KG1 (cell line): ENCODE measurements around the gene SLC19A1.
A peak's percentile ranks its signal among the peaks of the same experiment; 100 is the strongest.

ENCODE experiments used
- DNase-seq: peaks from one replicate; lab custom pipeline; 2025; lab: John Stamatoyannopoulos, UW

Gene SLC19A1

DNA sequence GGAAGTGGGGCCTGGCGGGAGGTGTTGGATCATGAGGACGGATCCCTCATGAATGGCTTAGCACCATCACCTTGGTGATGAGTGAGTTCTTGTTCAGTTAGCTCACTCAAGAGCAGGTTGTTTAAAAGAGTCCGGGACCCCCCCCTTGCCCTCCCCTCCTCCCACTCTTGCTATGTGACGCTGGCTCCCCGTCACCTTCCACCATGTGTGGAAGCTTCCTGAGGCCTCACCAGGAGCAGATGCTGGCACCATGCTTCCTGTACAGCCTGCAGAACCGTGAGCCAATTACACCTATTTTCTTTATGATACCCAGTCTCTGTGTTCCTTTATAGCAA lies 3.0 kb upstream of the SLC19A1 start:
- no peak for DNase-seq

DNA sequence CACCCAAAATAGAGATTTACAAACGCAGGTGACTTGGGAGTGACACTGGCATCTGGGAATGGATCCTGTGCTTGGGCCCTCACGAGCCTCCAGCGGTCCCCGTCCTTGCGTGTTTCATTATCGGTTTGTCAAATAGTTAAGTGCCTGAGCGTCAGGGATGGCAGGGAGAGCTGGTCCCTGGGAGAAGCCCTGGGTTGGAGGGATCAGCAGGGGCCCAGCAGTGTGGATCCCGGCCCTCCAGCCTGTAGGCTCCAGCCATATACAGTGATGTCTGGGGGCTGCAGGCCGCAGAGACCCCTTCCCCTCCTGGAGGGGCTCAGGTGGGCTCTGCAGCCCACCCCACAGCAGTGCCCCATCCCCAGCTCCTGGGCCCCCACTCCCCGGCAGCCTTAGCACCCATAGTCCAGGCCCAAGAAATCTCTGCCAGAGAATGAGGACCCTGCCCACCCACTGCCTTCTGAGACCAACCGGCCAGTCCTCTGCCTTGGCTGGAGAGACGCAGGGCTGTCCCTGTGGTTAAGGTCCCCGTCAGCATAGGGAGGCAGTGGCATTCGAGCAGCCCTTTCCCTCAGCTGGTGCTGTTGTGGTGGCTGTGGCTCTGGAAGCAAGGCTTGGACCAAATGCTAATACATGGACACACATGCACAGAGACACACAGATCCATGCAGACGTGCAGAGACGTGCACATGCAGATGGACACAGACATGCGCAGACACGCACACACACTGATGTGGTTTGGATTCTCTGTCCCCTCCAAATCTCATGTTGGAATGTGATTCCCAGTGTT lies 2.4 kb upstream of the SLC19A1 start:
- no peak for DNase-seq

DNA sequence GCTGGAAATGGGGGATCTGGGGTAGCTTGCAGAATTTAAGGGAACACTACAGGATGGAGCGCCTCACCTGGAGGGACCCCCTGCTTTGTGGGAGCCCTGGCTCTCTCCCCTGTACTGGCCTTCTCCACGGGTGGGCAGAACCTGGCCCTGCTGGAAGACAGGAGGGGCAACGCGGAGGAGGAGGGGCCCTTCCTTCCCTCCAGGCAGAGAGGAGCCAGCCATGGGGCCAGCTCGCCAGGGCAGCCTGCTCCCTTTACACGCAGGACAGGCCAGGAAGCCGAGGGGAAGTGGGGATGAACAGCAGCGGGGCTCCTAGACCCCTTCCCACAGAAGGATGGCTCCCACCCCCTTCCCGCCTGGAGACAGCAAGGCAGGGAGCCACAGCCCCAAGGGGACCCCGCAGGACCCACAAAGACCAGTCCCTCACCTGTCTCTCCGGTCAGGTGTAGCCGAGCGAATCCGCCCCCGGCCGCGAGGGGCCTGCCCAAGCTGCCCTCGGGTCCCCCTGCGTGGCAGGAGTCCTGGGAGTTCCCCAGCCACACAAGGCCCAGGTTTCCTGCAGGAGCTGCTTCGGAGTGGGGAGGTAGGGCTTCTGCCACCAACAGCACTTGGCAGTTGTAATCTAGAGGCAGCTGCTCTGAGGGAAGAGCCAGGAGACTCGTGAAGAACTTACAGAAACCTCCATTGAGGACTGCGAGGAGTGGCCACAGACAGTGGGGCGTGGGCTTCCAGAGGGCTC lies 1.6 kb upstream of the SLC19A1 start:
- no peak for DNase-seq

DNA sequence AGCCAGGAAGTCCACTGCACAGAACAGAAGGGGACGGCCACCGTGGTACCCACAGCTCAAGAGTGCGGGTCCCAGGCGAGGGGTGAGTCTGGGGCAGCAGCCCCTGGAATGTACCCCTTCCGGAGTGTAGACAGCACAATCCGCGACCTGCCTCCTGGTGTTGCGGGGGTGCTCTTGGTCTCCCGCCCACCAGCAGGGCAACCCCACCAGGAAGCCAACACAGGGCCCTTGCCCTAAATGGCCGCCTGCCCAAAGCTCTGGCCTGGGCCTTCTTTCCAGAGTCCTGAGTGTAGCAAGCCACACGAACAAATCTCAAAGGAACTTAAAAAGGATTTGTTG lies 1.1 kb upstream of the SLC19A1 start:
- no peak for DNase-seq

DNA sequence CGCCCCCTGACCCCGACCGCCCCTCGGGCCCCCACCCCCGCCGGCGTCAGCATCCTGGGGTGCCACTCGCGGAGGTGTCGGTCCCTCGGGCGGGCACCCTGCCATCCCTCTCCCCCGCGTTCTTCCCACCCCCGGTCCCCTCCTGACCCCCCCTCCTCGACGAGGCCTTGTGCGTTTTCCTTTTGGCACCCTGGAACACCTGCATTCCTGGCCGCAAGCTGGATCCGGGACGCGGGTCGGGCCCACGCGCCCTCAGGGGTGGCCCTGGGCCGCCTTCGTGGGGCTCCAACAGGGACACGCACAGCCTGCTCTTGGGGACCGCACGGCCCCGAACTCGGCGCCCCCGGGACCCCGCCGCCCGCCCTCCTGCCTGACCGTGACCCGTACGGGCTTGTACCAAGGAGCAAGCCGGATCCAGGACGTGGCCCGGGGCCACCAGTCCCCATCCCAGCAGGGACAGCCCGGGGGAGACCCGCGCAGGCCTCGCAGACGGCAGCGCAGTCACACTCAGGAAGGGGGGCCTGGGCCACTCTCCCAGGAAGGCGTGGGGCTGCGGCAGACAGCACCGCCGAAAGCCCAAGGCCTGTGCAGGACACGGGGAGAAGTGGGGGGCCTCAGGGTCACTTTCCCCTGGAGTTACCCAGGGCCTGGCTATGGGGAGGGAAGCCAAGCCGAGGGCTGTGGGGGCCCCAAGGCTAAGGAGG lies 579 bp upstream of the SLC19A1 start:
- DNase-seq: no peak

DNA sequence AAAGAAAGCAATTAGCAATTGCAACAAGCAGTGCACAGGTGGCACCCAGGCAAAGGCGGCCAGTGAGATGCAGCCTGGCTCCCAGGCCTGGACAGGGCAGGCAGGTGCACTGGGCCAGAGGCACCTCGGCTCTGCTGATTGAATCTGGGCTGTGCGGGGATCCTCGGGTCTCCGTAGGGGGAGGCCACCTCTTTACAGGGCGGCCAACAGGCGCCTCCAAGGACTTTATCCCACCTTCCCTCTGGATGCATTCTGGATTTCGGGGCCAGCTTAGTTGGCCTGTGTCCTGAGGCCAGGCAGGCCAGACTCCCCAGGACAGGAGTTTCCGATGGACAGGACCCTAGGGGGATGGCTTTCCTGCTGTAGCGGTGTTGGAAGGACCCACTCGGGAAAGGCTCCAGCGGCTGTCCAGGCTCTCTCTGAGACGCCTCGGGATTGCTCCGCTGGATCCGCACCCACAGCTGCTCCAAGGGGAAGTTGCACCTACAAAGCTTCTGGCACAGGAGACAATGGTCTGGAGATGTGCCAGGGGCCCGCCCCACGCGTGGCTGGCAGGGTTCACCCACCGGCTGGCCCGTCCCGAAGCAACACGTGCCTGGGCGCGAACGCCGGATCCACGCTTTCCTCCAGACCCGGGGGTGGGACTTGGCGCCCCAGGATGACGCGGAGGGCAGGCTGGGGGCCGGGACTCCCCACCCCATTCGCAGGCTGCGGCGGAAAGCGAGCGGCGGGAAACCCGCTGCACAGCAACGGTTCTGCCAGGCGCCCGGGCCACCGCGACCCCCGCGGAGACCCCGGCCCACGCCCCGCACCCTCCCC lies 810 bp downstream of the SLC19A1 start:
- peak; percentile 58 for DNase-seq

DNA sequence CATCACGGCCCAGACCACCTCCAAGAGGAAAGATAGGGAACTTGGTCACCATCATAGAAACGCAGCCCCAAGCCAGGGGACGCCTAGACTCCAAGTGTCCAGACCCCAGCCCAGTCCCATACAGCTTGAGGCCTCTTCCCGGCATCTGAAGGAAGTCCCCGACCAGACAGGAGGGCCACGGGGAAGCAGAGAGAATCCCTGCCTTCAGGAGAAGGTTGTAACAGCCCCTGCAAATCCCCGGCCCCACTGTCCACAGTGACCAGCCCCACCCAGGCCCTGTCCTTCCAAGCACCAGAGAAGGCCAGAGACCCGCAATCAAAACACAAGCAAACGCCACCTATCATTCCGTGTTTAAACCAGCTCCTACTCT lies 1.7 kb downstream of the SLC19A1 start:
- no peak for DNase-seq

DNA sequence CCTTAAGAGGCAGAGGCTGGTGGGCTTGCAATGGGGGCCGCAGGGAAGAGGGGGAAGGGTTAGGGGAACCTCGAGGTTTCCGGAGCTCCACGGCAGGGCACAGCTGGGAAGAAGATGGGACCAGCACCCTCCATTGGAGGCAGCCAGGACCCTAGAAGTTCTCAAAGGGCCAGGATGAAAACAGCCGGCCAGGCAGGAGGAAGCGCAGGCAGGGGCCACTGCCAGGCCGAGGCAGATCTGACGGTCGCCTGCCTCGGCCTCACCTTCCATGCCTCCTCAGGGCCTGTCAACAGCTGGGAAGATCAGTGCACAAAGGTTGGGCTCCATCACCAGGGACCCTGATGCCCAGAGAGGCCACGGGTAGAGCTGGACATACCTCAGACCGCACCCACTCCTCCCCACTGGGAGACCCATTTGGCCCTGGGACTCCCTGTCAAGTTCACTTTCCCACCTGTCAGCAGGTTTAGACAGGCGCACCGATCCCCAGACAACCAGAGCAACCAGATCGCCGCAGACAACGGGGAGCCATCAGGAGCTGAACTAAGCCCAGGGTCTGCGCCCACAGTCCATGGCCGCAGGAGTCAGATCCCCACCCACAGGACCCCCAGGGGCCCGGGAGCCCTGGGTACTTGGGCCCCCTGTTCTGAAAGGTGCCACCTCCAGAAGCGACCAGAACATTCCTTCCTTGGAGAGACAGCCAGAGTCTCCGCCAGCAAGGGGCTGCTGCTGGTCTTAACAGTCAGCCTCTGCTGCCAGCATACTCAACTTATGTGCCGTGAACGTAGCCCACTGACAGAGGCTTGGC lies 2.2 kb downstream of the SLC19A1 start:
- no peak for DNase-seq

DNA sequence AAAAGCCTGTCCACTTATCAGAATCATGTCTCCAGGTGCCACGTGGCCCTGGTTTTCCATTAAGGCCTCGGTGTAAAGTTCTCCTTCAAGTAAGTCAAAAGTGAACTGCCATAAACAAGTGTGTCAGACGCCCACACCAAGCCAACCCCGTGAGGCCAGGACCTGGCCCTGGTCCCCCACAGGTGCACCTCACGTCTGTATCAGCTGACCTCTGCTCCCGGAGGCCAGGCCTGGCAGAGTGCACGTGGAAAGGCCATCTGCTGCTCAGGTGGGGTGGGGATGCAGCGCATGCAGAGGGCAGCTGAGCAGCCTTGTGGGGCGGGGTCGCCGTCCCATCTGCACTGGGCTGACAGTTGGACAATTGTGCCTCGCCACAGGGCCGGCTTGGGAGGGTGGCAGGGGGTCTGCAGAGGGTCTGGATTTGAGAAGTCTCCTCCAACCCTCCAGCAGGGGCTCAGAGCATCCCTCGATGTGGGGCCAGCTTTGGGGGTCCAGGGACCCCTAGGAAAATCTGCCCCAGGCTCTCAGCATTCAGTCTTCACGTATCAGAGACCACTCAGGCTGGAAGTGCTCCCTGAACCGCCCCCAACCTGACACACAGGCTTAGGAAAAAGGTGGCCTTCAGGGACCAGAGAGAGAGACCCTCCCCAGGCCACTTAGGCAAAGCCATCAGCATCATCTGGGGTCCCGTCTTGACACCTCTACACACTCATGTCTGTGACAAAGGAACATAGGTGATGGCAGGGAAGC lies 3.0 kb downstream of the SLC19A1 start:
- DNase-seq: no peak

DNA sequence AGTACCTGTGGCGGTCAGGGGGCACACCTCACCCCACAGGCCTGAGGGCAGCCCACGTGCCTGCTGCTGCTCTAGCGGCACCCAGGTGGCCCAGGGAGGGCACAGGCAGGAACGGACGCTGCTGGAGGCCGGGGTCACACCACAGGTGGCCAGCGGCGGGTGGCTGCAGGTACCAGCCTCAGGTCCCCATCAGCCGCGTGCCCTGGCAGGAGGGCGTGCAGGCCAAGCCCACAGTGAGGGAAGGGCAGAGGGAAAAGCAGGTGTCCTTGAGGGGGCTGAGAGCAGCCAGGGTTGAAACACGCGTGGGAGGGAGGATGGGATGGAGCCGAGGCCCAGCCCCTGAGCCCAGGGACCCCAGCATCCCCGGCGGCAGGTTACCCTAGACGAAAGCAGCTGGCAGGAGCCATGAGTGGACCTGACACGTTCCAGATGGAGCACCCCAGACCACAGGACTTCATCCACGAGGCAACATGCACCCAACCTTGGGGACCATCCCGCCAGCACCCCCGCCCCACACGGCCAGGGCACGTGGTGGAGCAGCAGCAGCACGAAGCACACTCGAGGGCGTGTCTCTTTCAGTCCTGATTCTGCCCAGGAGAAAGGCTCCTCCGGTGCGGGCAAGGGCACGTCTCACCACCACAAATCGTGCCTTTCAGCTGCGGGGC lies 3.7 kb downstream of the SLC19A1 start:
- no peak for DNase-seq

DNA sequence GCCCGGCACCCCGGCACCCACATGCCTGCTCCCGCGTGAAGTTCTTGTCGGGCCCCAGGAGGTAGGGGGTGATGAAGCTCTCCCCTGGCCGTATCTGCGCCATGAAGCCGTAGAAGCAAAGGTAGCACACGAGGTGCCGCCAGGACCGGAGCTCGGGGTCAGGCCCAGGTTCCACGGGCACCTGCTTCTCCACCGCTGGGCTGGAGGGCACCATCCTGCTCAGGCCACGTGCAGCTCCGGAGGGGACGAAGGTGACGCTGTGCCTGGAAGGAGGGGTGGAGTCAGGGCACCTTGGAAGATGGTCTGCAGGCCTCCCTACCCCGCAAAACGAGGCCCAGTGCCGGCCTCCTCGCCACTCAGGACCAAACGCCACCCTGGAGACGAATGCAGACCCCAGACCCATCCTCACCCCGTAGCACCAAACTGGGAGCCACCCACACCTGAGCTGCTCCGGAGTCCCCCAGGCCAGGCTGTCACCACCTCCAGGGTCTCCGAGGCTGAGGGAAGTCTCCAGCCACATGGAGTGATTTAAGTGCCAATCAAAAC lies 4.4 kb downstream of the SLC19A1 start:
- DNase-seq: no peak

DNA sequence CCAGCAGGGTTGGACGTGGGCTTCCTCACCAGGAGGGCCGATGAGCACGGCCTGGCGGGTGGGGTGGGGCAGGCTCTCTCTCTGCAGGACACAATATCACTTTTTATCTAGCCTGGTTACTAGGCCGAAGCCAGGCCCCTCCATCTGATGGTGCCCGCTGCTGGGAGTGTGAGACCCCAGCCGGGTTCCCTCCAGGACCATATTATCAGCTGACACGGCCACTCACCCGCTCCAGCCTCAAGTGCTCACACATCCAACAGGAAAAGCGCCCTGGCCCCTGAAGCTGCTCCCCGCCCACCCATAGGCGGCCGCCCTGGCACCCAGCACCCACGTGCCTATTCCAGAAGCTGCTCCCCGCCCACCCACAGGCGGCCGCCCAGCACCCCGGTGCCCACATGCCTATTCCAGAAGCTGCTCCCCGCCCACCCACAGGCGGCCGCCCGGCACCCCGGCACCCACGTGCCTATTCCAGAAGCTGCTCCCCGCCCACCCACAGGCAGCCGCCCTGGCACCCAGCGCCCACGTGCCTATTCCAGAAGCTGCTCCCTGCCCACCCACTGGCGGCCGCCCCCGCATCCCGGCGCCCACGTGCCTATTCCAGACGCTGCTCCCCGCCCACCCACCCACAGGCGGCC lies 5.0 kb downstream of the SLC19A1 start:
- no peak for DNase-seq

DNA sequence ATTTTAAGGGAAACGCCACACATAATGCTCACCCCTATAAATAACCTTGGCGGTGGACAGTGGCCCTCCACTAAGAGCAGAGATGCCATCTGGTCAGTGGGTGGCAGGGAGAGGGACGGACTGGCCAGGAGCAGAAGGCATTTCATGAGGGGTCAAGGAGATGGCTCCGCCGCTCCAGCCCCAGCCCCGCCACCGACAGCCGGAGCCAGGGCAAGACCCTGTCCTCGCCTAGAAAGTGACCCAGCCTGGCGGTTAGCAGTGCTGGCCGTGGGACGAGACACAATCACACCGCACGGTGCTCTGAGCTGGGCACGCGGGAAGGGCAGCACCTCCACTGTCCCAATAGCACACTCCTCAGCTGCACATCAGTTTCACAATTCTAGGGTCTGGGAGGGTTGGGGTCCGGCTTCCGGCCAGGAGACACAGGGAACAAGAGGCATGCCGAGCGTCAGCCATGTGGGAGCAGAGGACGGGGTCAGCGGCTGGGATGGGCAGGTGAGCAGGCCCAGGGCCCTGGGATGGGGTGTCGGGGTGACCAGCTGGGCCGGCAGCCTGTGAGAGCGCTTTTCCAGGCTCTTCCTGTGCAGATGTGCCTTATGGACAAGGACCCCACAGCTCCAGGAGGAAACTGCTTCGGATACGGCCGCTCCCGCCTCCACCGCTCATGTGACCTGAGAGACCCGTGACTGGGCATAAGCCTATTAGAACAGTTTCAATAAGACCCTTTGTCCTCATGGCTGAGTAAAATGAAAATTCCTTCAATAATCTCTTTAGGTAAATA lies 5.7 kb downstream of the SLC19A1 start:
- no peak for DNase-seq

DNA sequence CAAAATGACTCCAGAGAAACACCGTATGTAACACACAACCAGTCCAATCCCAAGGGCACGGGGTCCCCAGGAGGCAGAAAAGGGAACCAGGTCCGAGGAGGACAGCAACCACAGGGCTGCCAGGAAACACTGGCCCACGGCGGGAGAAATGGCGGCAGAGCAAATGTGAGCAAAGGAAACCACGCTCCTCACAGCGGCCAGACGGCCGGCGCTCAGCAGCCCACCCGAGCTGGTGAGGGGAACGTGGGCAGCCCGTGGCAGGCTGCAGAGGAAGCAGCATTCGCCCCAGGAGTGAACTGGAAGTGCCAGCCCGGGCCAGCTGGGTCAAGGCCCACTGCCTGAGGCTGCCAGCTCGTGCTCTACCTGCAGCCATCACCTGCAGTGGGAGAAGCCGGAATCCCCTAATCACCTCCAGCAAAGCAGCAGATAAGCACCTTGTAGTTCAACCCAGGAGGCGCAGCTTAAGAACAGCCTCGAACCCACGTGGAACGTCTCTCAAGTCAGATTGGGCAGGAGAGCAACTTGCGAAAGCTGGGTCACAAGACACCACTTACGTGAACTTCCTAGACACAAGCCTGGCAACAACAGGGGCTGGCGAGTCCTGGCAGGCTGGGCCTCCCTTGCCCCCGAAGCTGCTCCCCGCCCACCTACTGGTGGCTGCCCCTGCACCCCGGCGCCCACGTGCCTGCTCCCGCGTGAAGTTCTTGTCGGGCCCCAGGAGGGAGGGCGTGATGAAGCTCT lies 6.7 kb downstream of the SLC19A1 start:
- no peak for DNase-seq

DNA sequence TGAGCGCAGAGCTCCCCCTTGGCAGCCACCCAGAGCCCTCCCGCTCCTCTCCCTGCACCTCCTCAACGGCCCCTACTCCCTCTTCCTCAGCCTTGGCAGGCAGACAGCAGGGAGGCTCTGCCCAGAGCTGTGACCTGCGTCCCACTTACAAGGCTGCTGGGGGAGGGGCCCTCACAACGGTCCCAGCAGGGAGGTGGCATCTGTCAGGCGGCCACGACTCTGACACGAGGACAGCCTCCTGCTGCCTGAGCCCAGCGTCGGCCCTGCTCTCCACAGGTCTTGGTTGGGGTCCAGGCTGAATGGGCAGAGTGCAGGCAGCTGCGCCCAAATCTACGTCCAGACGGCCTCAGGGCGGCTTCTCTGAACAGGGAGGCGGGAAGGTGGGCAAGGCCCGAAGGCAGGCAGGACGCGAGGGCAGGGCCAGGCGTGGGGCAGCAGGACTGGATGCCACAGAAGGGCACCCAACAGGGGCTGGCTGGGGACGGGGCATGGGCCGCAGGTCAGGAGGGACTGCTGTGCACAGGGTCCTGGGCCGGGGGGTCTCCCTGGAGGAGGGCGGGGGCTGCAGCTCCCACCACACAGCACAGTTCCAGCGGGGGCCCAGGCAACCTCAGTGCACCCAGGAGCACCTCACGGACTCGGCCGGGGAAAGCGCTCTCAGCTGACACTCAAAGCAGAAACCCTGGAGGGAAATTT lies 7.5 kb downstream of the SLC19A1 start:
- no peak for DNase-seq

DNA sequence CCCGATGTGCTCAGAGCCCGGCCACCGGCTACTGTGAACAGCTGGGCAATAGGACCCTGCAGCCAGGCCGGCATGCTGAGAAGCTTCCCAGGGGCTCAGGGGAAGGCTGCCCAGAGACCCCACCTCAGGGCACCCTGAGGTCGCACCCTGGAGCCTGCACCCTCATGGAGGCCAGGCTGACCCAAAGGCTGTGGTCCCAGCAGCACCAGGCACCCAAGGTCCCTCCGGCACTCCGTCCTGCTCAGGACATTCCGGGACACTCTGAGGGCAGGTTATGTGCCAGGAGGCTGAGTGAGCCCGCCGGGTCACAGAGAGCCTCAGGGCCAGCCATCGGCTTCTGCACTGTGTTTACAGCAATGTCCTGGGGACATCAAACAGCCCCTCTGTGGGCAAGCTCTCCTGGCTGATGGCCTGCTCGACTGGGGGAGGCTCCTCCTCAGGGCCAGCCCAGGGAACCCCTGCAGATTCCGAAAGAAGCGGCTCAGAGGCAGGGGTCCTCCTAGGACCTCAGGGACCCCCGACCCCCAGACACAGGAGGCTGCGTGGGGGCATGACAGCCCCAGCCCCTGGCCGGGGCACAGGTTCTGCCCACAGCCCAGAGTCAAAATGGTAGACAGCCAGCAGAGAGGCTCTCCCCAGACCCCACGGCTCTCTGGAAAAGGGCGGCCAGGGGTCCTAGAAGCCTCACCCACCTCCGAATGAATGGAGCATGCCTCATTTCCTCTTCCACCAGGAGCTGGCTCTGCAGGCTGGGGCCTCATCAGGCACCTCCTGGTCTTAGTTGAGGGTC lies 8.2 kb downstream of the SLC19A1 start:
- DNase-seq: no peak
